Activated CD4-positive, alpha-beta T cell treated with anti-CD3 and anti-CD28 coated beads, Interleukin-2, amount 50 U/mL, for 24 hours (primary cell): ENCODE data around the gene SPACDR.
"Not testable (repeated sequence)": the region's sequence is repeated elsewhere in the genome, so short reads cannot be mapped to it uniquely, and the experiment has no call there.

Source experiments
- DNase-seq, 2 donors: peaks; one replicate each; pipeline ENCODE4 v3.0.0-alpha.2; 2020; ENCODE audit warnings: low read depth in 1 of 2, low spot score in 1 of 2

SPACDR gene

GRCh38 chr7:100464210-100464660 is at the start of gene SPACDR:
TSS of gene SPACDR (minus strand) at chr7:100464260. CDS start at chr7:100464025, 235 bp downstream.
- no peak for DNase-seq

DNA sequence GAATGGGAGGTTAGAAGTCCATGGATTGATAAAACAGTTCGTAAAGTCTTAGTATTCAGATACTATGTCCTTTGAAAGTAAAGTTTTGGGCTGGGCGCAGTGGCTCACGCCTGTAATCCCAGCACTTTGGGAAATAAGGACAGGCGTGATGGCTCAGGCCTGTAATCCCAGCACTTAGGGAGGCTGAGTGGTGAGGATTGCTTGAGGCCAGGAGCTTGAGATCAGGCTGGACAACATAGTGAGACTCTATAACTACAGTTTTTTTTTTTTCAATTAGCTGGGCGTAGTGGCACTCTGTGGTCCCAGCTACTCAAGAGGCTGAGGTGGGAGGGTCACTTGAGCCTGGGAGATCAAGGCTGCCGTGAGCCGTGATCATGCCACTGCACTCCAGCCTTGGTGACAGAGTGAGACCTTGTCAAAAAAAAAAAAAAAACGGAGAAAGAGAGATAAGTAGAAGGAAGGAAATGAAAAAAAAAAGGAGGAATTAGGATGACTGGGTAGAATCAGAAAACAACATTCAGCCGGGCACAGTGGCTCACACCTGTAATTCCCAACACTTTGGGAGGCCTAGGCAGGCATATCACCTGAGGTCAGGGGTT is 49.3 kb upstream of the SPACDR start:
- DNase-seq = no peak

DNA sequence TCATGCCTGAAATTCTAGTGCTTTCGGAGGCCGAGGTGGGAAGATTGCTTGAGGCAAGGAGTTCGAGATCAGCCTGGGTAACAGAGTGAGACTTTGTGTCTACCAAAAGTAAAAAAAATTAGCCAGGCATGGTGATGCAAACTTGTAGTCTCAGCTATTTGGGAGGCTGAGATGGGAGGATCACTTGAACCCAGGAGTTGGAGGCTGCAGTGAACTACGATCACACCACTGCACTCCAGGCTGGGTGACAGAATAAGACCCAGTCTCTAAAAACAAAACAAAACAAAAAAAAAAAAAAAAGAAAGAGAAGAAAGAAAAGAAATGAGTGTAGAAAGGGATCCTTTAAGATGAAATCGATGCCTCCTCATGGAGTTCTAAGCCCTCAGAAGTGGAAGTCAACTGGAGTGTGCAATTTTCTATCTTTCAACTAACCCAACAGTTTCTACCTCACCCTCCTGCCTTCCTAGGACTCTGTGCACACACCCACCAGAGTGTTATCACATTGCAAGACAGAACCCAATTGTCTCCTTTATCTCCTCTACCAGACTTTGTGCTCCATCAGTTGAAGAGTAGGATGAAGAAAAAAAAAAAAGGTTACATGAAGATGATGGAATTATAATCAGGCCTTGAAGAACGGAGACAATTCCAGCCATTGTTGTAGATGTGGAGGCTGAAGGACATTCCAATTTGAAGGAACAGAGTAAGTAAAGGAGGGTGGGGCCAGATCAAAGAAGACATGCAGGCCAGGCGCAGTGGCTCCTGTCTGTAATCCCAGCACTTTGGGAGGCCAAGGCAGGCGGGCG is 46.6 kb upstream of the SPACDR start:
- DNase-seq = no peak

GRCh38 chr7:100509231-100509630 is 45.2 kb upstream of the SPACDR start:
- no peak for DNase-seq

DNA sequence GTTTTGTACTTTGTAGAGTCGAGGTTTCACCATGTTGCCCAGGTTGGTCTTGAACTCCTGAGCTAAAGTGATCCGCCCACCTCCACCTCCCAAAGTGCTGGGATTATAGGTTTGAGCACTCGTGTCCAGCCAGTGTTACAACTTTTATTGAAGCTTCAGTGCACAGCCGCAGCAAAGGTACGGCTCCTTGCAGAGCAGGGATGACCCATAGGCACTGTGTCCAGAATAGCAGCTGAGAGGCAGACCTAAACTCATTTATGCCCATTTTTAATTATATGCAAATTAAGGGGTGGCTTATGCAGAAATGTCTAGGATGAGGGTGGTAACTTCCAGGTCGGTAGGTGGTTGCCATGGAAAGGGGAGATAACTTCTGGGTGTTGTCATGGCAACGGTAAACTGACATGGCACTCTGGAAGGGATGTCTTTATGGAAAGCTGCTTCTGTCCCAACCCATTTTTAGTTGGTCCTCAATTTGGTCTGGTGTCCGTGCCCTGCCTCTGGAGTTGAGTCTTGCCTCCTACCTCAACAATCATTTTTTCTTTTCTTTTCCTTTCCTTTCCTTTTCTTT is 42.4 kb upstream of the SPACDR start:
- no peak for DNase-seq

GRCh38 chr7:100504887-100505611 is 41.0 kb upstream of the SPACDR start:
- DNase-seq = no peak

DNA sequence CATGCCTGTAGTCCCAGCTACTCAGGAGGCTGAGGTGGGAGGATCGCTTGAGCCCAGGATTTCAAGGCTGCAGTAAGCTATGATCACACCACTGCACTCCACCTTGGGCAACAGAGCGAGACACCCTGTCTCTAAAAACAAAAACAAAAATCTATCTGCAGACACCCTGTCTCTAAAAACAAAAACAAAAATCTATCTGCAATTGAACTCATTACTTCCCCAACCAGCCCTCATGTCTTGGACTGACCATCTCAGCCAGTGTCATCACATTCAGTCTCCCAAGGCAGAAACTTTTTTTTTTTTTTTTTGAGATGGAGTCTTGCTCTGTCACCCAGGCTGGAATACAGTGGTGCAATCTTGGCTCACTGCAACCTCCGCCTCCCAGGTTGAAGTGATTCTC is 40.0 kb upstream of the SPACDR start:
- not testable (repeated sequence) for DNase-seq

- not testable (repeated sequence) for DNase-seq
These were observed 36.7 kb upstream of the SPACDR start for GRCh38 chr7:100500743-100501142.

DNA sequence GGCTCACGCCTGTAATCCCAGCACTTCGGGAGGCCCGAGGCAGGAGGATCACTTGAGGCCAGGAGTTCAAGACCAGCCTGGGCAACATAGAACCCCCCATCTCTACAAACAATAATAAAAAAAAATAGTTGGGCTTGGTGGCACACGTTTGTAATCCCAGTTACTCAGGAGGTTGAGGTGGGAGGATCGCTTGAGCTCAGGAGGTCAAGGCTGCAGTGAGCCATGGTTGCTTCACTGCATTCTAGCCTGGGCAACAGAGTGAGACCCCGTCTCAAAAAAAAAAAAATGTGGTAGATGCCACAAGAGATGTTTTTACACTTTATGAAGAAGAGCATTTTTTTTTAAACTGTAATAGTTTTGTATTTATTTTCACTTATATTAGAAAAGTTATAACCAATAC is 32.4 kb upstream of the SPACDR start:
- no peak for DNase-seq

DNA sequence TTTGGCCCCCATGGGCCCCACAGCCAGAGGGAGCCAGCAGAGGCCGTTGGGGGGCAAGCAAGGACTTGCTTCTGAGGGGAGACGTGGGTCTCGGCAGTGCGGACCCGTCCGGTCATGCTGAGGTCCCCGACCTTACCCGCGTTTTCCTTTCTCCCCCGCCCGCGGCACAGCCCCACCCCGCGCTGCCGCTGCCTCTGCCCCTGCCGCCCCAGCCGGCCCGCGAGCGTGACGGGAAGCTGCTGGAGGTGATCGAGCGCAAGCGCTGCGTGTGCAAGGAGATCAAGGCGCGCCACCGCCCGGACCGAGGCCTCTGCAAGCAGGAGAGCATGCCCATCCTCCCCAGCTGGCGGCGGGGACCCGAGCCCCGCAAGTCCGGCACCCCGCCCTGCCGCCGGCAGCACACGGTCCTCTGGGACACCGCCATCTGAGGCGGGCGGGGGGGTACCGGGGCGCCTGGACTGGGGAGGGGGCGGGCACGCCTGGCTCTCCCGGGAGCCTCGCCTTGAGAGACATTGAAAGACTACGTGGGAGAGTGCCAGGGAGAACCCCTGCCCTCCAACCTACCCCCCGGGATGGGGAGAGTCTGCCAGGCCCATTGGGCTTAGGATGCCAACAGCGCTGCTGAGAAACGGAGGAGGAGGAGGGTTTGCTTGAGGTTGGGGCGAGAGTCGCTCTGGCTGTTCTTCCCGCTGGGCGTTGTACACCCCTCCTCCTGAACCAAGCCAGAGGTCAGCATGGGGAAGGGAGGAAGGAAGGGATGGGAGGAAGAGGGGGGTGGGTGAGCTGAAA is 29.6 kb upstream of the SPACDR start:
- DNase-seq = peak in 1 of 2 donors; percentile 41

- DNase-seq = no peak
These were observed 28.8 kb upstream of the SPACDR start for GRCh38 chr7:100492738-100493475.

DNA sequence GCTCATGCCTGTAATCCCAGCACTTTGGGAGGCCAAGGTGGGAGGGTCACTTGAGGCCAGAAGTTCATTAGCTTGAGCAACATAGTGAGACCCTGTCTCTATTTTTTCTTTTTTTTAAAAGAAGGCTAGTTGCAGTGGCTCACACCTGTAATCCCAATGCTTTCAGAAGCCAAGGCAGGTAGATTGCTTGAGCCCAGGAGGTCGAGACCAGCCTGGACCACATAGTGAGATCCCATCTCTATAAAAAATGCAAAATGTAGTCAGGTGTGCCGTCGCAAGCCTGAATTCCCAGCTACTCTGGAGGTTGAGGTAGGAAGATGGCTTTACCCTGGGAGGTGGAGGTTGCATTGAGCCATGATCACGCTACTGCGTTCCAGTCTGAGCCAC is 27.1 kb upstream of the SPACDR start:
- no peak for DNase-seq

DNA sequence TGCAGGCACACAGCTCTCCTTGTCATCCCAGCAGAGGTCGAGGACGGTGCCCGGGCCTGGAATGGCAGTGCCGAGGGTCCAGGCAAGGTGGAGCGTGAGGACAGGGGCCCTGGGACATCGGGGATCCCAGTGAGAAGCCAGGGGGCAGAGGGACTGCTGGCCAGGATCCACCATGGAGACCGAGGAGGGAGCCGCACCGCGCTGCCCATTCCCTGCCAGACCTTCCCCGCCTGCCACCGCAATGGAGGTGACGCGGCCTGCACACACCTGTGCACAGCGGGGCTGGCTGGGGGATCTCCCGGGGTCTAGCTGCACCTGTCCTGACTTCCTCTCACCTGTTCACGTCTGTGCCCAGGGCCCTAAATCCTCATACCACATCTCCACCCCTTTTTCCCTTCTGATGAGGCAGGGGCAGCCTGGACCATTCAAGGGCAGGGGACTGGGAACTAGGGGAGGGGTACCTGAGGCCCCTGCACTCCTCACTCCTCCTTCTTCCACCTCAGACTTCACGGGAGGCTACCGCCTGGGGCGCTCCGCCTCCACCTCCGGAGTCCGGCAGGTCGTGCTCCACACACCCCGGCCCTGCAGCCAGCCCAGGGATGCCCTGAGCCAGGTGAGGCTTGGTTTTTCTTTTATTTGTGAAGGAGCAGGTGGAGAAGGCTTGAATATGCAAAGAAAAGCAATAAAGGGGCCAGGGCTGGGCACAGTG is 26.6 kb upstream of the SPACDR start:
- no peak for DNase-seq

DNA sequence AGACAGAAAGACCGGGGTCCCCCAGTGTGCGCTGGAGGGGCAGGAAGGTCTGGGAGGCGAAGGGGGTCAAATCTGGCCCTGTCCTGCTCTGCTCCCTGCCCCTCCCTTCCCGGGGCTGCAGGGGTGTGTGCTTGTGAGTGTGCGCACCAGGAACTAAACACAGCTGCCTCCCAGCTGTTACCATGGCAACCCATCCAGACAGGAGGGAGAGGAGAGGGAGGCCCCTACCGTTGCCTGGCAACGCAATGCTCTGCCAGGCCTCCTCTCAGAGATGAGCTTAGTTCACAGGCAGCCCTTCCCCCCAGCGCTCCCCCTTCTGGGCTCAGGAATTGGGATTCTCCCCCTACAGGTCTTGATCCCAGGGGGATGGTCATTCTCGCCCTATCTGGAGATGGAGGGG is 25.8 kb upstream of the SPACDR start:
- no peak for DNase-seq

DNA sequence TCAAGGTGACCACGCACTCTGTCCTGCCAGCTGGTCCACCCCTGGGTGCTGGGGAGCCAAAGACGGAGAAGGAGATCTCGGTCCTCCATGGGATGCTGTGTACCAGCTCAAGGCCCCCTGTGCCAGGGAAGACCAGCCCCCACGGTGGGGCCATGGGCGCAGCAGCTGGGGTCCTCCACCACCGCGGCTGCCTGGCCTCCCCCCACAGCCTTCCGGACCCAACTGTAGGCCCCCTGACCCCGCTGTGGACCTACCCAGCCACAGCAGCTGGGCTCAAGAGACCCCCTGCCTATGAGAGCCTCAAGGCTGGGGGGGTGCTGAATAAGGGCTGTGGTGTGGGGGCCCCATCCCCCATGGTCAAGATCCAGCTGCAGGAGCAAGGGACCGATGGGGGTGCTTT is 25.1 kb upstream of the SPACDR start:
- no peak for DNase-seq

DNA sequence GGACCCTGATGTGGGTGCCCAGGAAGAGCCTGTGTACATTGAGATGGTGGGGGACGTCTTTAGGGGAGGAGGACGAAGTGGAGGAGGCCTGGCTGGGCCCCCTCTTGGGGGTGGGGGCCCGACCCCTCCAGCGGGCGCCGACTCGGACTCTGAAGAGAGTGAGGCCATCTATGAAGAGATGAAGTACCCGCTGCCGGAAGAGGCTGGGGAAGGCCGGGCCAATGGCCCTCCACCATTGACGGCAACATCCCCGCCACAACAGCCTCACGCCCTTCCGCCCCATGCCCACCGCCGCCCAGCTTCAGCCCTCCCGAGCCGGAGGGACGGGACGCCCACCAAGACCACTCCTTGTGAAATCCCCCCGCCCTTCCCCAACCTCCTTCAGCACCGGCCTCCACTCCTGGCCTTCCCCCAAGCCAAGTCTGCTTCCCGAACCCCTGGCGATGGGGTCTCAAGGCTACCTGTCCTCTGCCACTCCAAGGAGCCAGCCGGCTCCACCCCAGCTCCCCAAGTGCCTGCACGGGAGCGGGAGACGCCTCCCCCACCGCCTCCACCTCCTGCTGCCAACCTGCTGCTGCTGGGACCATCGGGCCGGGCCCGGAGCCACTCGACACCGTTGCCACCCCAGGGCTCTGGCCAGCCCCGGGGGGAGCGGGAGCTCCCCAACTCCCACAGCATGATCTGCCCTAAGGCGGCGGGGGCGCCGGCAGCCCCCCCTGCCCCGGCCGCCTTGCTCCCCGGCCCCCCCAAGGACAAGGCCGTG is 24.5 kb upstream of the SPACDR start:
- DNase-seq = no peak

DNA sequence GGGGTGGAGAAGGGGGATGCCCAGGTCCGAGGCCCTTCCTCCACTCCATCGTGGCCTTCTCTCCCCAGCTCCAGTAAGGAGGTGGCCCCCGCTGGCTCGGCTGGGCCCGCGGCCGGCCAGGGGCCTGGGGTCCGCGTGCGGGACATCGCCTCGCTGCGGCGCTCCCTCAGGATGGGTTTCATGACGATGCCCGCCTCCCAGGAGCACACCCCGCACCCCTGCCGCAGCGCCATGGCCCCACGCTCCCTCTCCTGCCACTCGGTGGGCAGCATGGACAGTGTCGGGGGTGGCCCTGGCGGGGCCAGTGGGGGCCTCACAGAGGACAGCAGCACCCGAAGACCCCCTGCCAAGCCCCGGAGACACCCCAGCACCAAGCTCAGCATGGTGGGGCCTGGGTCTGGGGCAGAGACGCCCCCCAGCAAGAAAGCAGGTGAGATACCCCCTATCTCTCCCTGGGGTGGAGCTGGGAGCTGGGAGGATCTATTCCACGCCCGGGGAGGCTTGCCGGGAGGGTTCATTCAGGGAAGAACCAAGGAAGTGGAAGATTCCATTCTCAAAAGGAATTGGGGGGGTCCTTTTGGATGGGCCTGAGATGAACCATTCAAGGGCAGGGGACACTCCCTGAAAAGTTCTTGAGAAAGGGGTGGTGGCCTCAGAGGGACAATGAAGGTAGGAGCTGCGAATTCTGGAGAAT is 22.8 kb upstream of the SPACDR start:
- no peak for DNase-seq

GRCh38 chr7:100486111-100486636 is 22.1 kb upstream of the SPACDR start:
- no peak for DNase-seq
